ENCODE results near the gene CHID1.

The CHID1 gene

GRCh38 chr11:849104-849824 is 61.3 kb downstream of the CHID1 start:
- no peak for DNase-seq (ENCODE audit: low read depth)

- DNase-seq (ENCODE audit: low read depth) = peak; percentile 51
Measured at GRCh38 chr11:848380-848931, 62.2 kb downstream of the CHID1 start.

- DNase-seq (ENCODE audit: low read depth) = no peak
Measured at GRCh38 chr11:847876-848275, 62.7 kb downstream of the CHID1 start.

- DNase-seq (ENCODE audit: low read depth) = no peak
Measured at GRCh38 chr11:846496-847098, 64.0 kb downstream of the CHID1 start.

GRCh38 chr11:845872-846495 is 64.6 kb downstream of the CHID1 start:
- DNase-seq (ENCODE audit: low read depth) = no peak

- no peak for DNase-seq (ENCODE audit: low read depth)
Measured at GRCh38 chr11:844693-845644, 65.6 kb downstream of the CHID1 start.

- no peak for DNase-seq (ENCODE audit: low read depth)
Measured at GRCh38 chr11:843818-844692, 66.6 kb downstream of the CHID1 start.

- no peak for DNase-seq (ENCODE audit: low read depth)
Measured at GRCh38 chr11:843086-843734, 67.4 kb downstream of the CHID1 start.

- peak; percentile 81 for DNase-seq (ENCODE audit: low read depth)
Measured at GRCh38 chr11:842370-843002, 68.1 kb downstream of the CHID1 start, which contains the start of the genes POLR2L and TSPAN4. Gene POLR2L (minus strand): TSS chr11:842529. CDS start chr11:842508, 21 bp downstream. Gene TSPAN4 (plus strand): TSS chr11:842852. CDS start chr11:850305, 7,453 bp downstream.

- DNase-seq (ENCODE audit: low read depth) = no peak
Measured at GRCh38 chr11:841981-842369, 68.6 kb downstream of the CHID1 start.

GRCh38 chr11:839875-840617 is 70.6 kb downstream of the CHID1 start:
- no peak for DNase-seq (ENCODE audit: low read depth)

GRCh38 chr11:839280-839623 is 71.4 kb downstream of the CHID1 start:
- no peak for DNase-seq (ENCODE audit: low read depth)

GRCh38 chr11:838441-839279 is 72.0 kb downstream of the CHID1 start:
- no peak for DNase-seq (ENCODE audit: low read depth)

- DNase-seq (ENCODE audit: low read depth) = no peak
Measured at GRCh38 chr11:837990-838307, 72.7 kb downstream of the CHID1 start.

- DNase-seq (ENCODE audit: low read depth) = no peak
Measured at GRCh38 chr11:837189-837989, 73.2 kb downstream of the CHID1 start.

- no peak for DNase-seq (ENCODE audit: low read depth)
Measured at GRCh38 chr11:836700-837099, 73.9 kb downstream of the CHID1 start.

GRCh38 chr11:836274-836673 is 74.3 kb downstream of the CHID1 start:
- DNase-seq (ENCODE audit: low read depth) = no peak

Measured in activated T-cell treated with anti-CD3 and anti-CD28 coated beads for 24 hours (primary cell).